Neuronal stem cell (in vitro differentiated cells): ENCODE data around the gene KRT6C.

ENCODE experiments used
- DNase-seq: peaks from one replicate; pipeline ENCODE4 v3.0.0-alpha.2; 2013; ENCODE audit warnings: low spot score
- H2AFZ ChIP-seq: one replicate; pipeline ENCODE4 v1.6.1; 2013; ENCODE audit warnings: mild to moderate bottlenecking, low read length, inconsistent platforms
- H2AK5ac ChIP-seq: 2 replicates; pipeline ENCODE4 v1.6.1; 2013; ENCODE audit warnings: low read depth, mild to moderate bottlenecking, inconsistent platforms, low read length, moderate library complexity, mixed read lengths
- H2BK120ac ChIP-seq: 2 replicates; pipeline ENCODE4 v1.6.1; 2013; ENCODE audit warnings: low read depth, mild to moderate bottlenecking, inconsistent platforms, low read length, moderate library complexity, mixed read lengths
- H2BK12ac ChIP-seq: one replicate; pipeline ENCODE4 v1.6.1; 2013; ENCODE audit warnings: low read length, inconsistent platforms
- H2BK15ac ChIP-seq: 2 replicates; pipeline ENCODE4 v1.6.1; 2013; ENCODE audit warnings: mild to moderate bottlenecking, low read length, inconsistent platforms, mixed read lengths
- H2BK5ac ChIP-seq: one replicate; pipeline ENCODE4 v1.6.1; 2013; ENCODE audit warnings: inconsistent platforms, mild to moderate bottlenecking, low read length, moderate library complexity
- H3K14ac ChIP-seq: one replicate; pipeline ENCODE4 v1.6.1; 2013; ENCODE audit warnings: low read length, inconsistent platforms
- H3K18ac ChIP-seq: 2 replicates; pipeline ENCODE4 v1.6.1; 2013; ENCODE audit warnings: low read length, inconsistent platforms
- H3K23ac ChIP-seq: 2 replicates; pipeline ENCODE4 v1.6.1; 2013; ENCODE audit warnings: low read depth, mild to moderate bottlenecking, mixed read lengths, low read length, inconsistent platforms; ENCODE audit not compliant: poor library complexity
- H3K27ac ChIP-seq: replicated peaks from 3 replicates; pipeline ENCODE4 v1.5.1; 2013; ENCODE audit warnings: low read length, inconsistent platforms
- H3K27me3 ChIP-seq, 3 experiments: 2 replicates each; pipeline ENCODE4 v1.6.1; 2013; ENCODE audit warnings: low read length in 3 of 3, mild to moderate bottlenecking in 2 of 3, inconsistent platforms in 1 of 3, low read depth in 1 of 3, mixed read lengths in 1 of 3, moderate library complexity in 1 of 3; ENCODE audit not compliant: control insufficient read depth in 3 of 3, insufficient read depth in 3 of 3
- H3K36me3 ChIP-seq, 2 donors: replicated peaks in 1 of 2; 2 replicates each; pipeline ENCODE4 v1.6.1; 2013; ENCODE audit warnings: low read length in 2 of 2; ENCODE audit not compliant: control insufficient read depth in 2 of 2, insufficient read depth in 2 of 2
- H3K4ac ChIP-seq: 2 replicates; pipeline ENCODE4 v1.6.1; 2013; ENCODE audit warnings: inconsistent platforms, mild to moderate bottlenecking, low read length, moderate library complexity
- H3K4me1 ChIP-seq, 2 donors: 1 replicate in 1 of 2; 2 replicates in 1 of 2; pipeline ENCODE4 v1.6.1; 2013; ENCODE audit warnings: low read length in 2 of 2, low read depth in 1 of 2; ENCODE audit not compliant: control insufficient read depth in 2 of 2, insufficient read depth in 1 of 2
- H3K4me2 ChIP-seq: one replicate; pipeline ENCODE4 v1.6.1; 2013; ENCODE audit warnings: mild to moderate bottlenecking, low read length, inconsistent platforms; ENCODE audit not compliant: insufficient read depth, poor library complexity, severe bottlenecking
- H3K4me3 ChIP-seq, 2 donors: 2 replicates each; pipeline ENCODE4 v1.5.1; 2013; ENCODE audit warnings: low read length in 2 of 2, mild to moderate bottlenecking in 2 of 2, inconsistent platforms in 1 of 2, moderate library complexity in 1 of 2
- H3K79me1 ChIP-seq: one replicate; pipeline ENCODE4 v1.6.1; 2013; ENCODE audit warnings: low read depth, mild to moderate bottlenecking, inconsistent platforms, low read length, moderate library complexity
- H3K9ac ChIP-seq: one replicate; pipeline ENCODE4 v1.6.1; 2013; ENCODE audit warnings: mild to moderate bottlenecking, low read depth, low read length, inconsistent platforms; ENCODE audit not compliant: poor library complexity
- H3K9me3 ChIP-seq, 2 donors: replicated peaks in 1 of 2; 2 replicates each; pipeline versions ENCODE3 to v1.6.1; 2013; ENCODE audit warnings: low read length in 2 of 2, mild to moderate bottlenecking in 2 of 2, inconsistent platforms in 1 of 2, low read depth in 1 of 2, mixed read lengths in 1 of 2, moderate library complexity in 1 of 2; ENCODE audit not compliant: control insufficient read depth in 2 of 2, insufficient read depth in 1 of 2
- H4K8ac ChIP-seq: one replicate; pipeline ENCODE4 v1.6.1; 2013; ENCODE audit warnings: low read depth, mild to moderate bottlenecking, inconsistent platforms, low read length, moderate library complexity
- H4K91ac ChIP-seq: one replicate; pipeline ENCODE4 v1.6.1; 2013; ENCODE audit warnings: low read length, low read depth, mild to moderate bottlenecking, inconsistent platforms; ENCODE audit not compliant: poor library complexity
- WGBS, 2 donors: extraction: QIAGEN DNeasy Blood & Tissue Kit; methylation state at CpG; one replicate each; pipeline ENCODE4 v1.1.7; 2013; ENCODE audit warnings: missing lambda C conversion rate in 2 of 2, mixed read lengths in 1 of 2; ENCODE audit not compliant: insufficient read length in 2 of 2, insufficient replicate concordance in 1 of 2; ENCODE audit errors: extremely low coverage in 2 of 2; 5-methylcytosine and 5-hydroxymethylcytosine counted together

Gene KRT6C

DNA sequence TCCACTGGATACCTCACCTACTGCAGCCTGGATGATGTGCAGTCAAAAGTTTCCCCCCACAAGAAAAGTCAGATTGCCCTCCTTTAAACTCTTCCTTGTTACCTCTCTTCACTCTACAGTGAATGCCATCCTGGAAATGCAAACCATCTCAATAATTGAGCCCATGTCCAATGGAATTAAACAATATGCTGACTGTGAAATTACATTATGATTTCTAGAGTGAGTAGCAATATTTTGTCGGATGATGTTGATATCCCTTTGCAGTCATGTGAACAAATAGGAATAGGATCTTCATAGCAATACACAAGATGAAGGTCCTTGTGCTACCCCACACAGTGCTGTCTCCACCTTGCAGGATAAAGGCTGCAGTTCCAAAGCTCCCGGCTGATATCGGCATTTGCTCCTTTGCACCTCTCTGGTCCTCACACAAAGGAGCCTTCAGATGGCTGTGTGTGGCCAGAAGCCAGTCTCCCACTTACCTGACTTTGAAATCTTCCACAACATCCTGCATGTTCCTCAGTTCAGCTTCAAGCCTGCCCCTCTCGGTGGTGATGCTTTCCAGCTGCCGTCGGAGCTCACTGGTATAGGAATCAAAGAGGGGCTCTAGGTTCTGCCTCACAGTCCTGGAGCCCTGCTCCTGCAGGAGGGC lies 40.9 kb downstream of the KRT6C start:
- Histone ChIP-seq H3K14ac (no peak overlapping the region), H3K4me1 (peaks cover 0 to 2% of the 10 kb centered on the region in 2 donors), H2AK5ac (no peak overlapping the region), H3K79me1 (no peaks in the 10 kb centered on the region), H4K91ac (no peak overlapping the region), H3K4ac (no peak overlapping the region), H3K9ac (no peak overlapping the region), H3K27ac (no peak overlapping the region), H3K23ac (no peak overlapping the region), H3K4me2 (no peak overlapping the region), H2BK12ac (no peak overlapping the region), H3K18ac (no peak overlapping the region), H2AFZ (no peak overlapping the region), H3K36me3 (no peaks in the 10 kb centered on the region), H3K9me3 (no peaks in the 10 kb centered on the region), H3K4me3 (no peak overlapping the region), H3K27me3 (no peaks in the 10 kb centered on the region), H2BK15ac (no peak overlapping the region), H2BK5ac (no peak overlapping the region), H4K8ac (no peak overlapping the region), H2BK120ac (no peak overlapping the region)
- WGBS, 2 donors = no CpG with 5 or more reads among the region's 6 CpGs
- no peak for DNase-seq

DNA sequence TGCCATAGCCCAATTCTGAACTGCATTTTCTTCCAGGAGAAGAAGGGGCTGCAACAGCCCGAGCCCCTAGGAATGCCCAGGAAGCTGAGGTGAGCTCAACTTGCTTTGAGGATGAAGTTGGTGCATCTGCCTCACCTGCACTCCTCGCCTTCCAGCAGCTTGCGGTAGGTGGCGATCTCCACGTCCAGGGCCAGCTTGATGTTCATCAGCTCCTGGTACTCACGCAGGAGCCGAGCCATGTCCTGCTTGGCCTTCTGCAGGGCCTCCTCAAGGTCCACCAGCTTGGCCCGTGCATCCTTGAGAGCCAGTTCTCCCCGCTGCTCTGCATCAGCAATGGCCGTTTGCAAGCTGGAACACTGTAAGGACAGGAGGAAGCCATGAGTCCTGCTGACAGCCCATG lies 45.5 kb downstream of the KRT6C start:
- H3K18ac ChIP-seq = peak overlapping the region; percentile 38
- H3K36me3 ChIP-seq = no peaks in the 10 kb centered on the region
- H2BK12ac ChIP-seq = no peak overlapping the region
- WGBS, 2 donors = no CpG with 5 or more reads among the region's 10 CpGs
- H4K91ac ChIP-seq = no peak overlapping the region
- H2AK5ac ChIP-seq = no peak overlapping the region
- H2AFZ ChIP-seq = no peak overlapping the region
- no peak overlapping the region for H3K27ac ChIP-seq
- no peak overlapping the region for H2BK120ac ChIP-seq
- no peak overlapping the region for H4K8ac ChIP-seq
- H3K4ac ChIP-seq = no peak overlapping the region
- no peak overlapping the region for H2BK5ac ChIP-seq
- no peak overlapping the region for H3K23ac ChIP-seq
- no peaks in the 10 kb centered on the region for H3K79me1 ChIP-seq
- no peak for DNase-seq
- H3K4me1 ChIP-seq = peaks cover 0 to 5% of the 10 kb centered on the region in 2 donors
- no peak overlapping the region for H3K9ac ChIP-seq
- no peak overlapping the region for H3K4me3 ChIP-seq
- H3K27me3 ChIP-seq = peaks cover 0 to 4% (median 0%) of the 10 kb centered on the region in 3 experiments
- H3K9me3 ChIP-seq = no peaks in the 10 kb centered on the region
- no peak overlapping the region for H3K4me2 ChIP-seq
- no peak overlapping the region for H2BK15ac ChIP-seq
- no peak overlapping the region for H3K14ac ChIP-seq

DNA sequence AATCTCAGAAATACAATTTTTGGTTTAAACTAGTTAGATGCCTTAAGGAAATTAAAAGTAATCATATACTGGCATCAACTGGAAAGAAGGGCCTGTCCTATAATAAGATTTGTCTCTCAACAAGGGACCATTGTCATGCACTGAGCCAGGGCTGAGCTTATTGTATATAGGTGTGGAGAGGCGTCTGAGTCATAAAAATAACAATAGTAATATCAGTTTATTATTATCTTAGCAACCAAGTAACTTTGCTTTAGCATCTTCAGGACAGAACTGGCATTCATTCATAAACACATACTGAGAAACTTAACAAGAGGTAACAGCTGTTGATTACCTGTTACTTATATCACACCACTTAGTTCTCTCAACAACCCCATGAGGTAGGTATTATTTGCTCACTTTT lies 46.5 kb downstream of the KRT6C start:
- no peak overlapping the region for H3K14ac ChIP-seq
- H3K4me1 ChIP-seq = peaks cover 0 to 8% of the 10 kb centered on the region in 2 donors
- H3K4ac ChIP-seq = no peak overlapping the region
- no peak overlapping the region for H3K23ac ChIP-seq
- H2AK5ac ChIP-seq = no peak overlapping the region
- H2AFZ ChIP-seq = no peak overlapping the region
- no peaks in the 10 kb centered on the region for H3K36me3 ChIP-seq
- no peaks in the 10 kb centered on the region for H3K9me3 ChIP-seq
- H3K4me3 ChIP-seq = no peak overlapping the region
- H2BK120ac ChIP-seq = no peak overlapping the region
- no peaks in the 10 kb centered on the region for H3K79me1 ChIP-seq
- WGBS, 2 donors = no CpG with 5 or more reads among the region's 1 CpG
- H3K27ac ChIP-seq = no peak overlapping the region
- H2BK15ac ChIP-seq = no peak overlapping the region
- H4K8ac ChIP-seq = no peak overlapping the region
- no peak overlapping the region for H2BK5ac ChIP-seq
- no peak overlapping the region for H2BK12ac ChIP-seq
- no peak overlapping the region for H3K9ac ChIP-seq
- peaks cover 0 to 7% (median 0%) of the 10 kb centered on the region in 3 experiments for H3K27me3 ChIP-seq
- DNase-seq = no peak
- H4K91ac ChIP-seq = no peak overlapping the region
- H3K4me2 ChIP-seq = no peak overlapping the region
- no peak overlapping the region for H3K18ac ChIP-seq

DNA sequence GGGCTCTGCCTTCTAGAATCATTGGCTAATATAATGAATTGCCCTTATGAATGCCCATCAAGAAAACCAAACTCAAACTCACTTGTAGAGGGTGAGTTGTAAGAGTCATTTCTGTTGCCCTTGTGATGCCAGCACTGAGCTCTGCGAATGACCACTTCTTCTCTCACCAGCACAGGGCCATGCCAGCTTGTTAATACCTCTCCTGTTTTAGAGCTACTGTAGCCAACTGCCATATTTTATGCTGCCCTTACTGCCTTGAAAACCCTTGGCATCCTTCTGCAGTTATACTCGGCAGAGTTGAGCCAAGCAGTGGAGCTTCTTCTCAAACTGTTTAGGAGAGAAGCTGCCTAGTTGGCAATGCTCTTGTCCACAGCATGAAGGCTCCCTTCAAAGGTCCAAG lies 47.6 kb downstream of the KRT6C start:
- Histone ChIP-seq H3K36me3 (no peaks in the 10 kb centered on the region), H3K79me1 (no peaks in the 10 kb centered on the region), H2BK5ac (no peak overlapping the region), H3K9me3 (no peaks in the 10 kb centered on the region), H4K91ac (no peak overlapping the region), H3K4ac (no peak overlapping the region), H3K18ac (no peak overlapping the region), H2BK120ac (no peak overlapping the region), H3K4me2 (no peak overlapping the region), H3K4me3 (no peak overlapping the region), H2BK15ac (no peak overlapping the region), H2BK12ac (no peak overlapping the region), H2AK5ac (no peak overlapping the region), H3K14ac (no peak overlapping the region), H2AFZ (no peak overlapping the region), H3K27me3 (peaks cover 0 to 7% (median 0%) of the 10 kb centered on the region in 3 experiments), H3K9ac (no peak overlapping the region), H3K27ac (no peak overlapping the region), H4K8ac (no peak overlapping the region), H3K4me1 (peaks cover 0 to 8% of the 10 kb centered on the region in 2 donors), H3K23ac (no peak overlapping the region)
- DNase-seq = no peak
- WGBS, 2 donors = no CpG with 5 or more reads among the region's 2 CpGs
